Activated CD4-positive, alpha-beta T cell treated with anti-CD3 and anti-CD28 coated beads, Interleukin-2, amount 50 U/mL, for 48 hours (primary cell): Measurements from ENCODE around the gene HAO1.
"Not testable (repeated sequence)": the region's sequence is repeated elsewhere in the genome, so short reads cannot be mapped to it uniquely, and the experiment has no call there.

Experiments
- DNase-seq, 2 experiments: peaks; one replicate each; pipeline ENCODE4 v3.0.0-alpha.2; 2020

Gene HAO1

GRCh38 chr20:7850775-7851490, 89.3 kb downstream of the HAO1 start:
- no peak for DNase-seq

GRCh38 chr20:7849675-7850074, 90.6 kb downstream of the HAO1 start:
- DNase-seq: no peak

- DNase-seq: no peak
These were observed 91.9 kb downstream of the HAO1 start for GRCh38 chr20:7848351-7848750.

DNA sequence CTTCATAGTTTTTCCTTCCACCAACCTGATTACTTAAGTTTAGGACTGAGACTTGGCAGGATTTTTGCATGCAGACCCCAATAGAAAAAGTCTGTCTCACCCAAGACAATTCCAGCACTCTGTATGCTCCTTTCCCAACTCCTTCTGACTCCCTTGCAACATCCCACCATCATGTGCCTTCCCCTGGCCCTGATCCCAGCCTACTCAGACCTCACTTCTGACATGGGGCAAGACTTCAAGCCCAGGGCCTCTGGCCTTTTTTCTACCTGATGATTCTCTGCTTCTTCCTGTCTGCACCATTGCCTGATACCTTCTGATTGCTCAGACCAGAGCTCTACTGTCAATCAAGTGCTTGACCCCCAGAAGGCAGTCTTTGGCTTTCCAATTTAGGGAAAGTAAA, 96.6 kb downstream of the HAO1 start:
- no peak for DNase-seq

DNA sequence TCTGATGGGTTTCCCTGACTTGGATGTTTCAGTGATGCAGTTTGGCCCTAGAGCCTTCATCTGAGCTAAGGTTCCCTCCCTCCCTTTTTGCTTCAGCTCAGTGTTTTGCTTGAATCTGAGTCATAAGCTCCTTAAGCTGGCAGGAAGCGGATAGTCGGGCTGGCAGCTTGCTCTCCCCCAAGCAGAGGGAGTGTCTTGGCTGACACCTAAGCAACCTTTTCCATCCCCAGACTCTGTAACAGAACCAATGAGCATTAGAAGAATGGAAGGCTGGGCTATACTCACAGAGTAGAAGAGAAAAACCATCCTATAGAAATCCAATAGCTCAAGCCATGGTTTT, 98.3 kb downstream of the HAO1 start:
- no peak for DNase-seq

DNA sequence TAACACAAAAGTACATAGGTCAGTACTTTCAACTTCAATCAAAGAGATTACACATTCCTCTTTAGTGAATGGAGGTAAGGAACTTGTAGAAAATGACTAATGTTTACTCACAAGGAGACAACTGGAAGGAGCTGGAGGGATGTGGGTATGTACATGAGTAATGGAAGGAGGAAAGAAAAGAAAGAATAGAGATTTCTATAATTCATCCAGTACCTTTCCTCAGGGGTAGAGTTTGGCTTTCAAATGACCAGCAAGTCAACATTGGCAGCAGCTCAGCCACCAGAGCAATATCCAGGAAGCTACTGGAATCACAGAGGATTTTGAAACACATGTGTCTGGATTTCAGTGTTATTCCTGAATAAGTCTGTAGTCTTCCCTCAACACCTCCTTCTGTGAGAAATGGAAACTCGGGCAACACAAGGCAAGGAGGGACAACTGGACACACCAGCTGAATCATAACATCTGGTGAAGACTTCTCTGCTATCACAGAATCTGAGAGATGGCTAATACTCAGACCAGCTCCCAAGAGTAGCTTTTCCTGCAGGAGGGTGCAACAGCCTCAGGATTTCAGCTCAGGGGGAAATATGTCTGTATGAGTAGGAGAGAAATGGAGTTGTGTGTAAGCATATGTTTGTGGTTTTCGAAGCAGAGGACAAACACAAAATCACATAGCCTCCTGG, 98.8 kb downstream of the HAO1 start:
- no peak for DNase-seq

GRCh38 chr20:7836076-7836475, 104.2 kb downstream of the HAO1 start:
- DNase-seq: no peak

DNA sequence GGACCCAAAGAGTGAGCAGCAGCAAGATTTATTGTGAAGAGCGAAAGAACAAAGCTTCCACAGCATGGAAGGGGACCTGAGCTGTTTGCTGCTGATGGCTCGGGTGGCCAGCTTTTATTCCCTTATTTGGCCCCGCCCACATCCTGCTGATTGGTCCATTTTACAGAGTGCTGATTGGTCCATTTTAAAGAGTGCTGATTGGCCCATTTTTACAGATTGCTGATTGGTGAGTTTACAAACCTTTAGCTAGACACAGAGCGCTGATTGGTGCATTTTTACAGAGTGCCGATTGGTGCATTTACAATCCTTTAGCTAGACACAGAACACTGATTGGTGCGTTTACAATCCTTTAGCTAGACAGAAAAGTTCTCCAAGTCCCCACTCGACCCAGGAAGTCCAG, 105.8 kb downstream of the HAO1 start:
- not testable (repeated sequence) for DNase-seq
